SK-N-SH treated with all-trans-retinoic acid at 6 μM for 48 hours (cell line): Measurements from ENCODE around the gene MYCBP2.

ENCODE experiments used
- ATAC-seq: fragments of 200-7000 bp; cut with Tn5 transposase; 3 replicates; pipeline ENCODE4 v1.9.1; 2020; ENCODE audit warnings: mild to moderate bottlenecking, moderate library complexity
- ARNTL ChIP-seq: fragments of 450-650 bp; formaldehyde crosslinking; IDR thresholded peaks from 2 replicates; pipeline ENCODE4 v1.5.0; 2020; ENCODE audit warnings: low read depth, mild to moderate bottlenecking, moderate library complexity, borderline replicate concordance
- BACH2 ChIP-seq: fragments of 250-450 bp; sonication (Bioruptor Pico); IDR thresholded peaks from 2 replicates; pipeline ENCODE4 v1.9.0; 2021; ENCODE audit warnings: mild to moderate bottlenecking, borderline replicate concordance
- CSDC2 ChIP-seq: fragments of 250-450 bp; sonication (Bioruptor Pico); IDR thresholded peaks from 2 replicates; pipeline ENCODE4 v1.5.0; 2020; ENCODE audit warnings: mild to moderate bottlenecking, moderate library complexity
- ESRRG ChIP-seq: fragments of 250-450 bp; sonication (Bioruptor Pico); IDR thresholded peaks from 2 replicates; pipeline ENCODE4 v1.6.1; 2021; ENCODE audit warnings: mild to moderate bottlenecking
- GLIS3 ChIP-seq: fragments of 250-450 bp; sonication (Bioruptor Pico); IDR thresholded peaks from 2 replicates; pipeline ENCODE4 v1.5.0; 2020; ENCODE audit warnings: mild to moderate bottlenecking, moderate library complexity
- ISL1 ChIP-seq: fragments of 250-450 bp; sonication (Bioruptor Pico); IDR thresholded peaks from 2 replicates; pipeline ENCODE4 v2.1.2; 2022; ENCODE audit warnings: mild to moderate bottlenecking, moderate library complexity
- OSR1 ChIP-seq: fragments of 250-450 bp; sonication (Bioruptor Pico); IDR thresholded peaks from 2 replicates; pipeline ENCODE4 v1.8.0; 2022; ENCODE audit warnings: moderate library complexity, mild to moderate bottlenecking, inconsistent platforms
- PPARA ChIP-seq: fragments of 250-450 bp; sonication (Bioruptor Pico); IDR thresholded peaks from 2 replicates; pipeline ENCODE4 v1.5.0; 2020; ENCODE audit warnings: mild to moderate bottlenecking, borderline replicate concordance
- RARB ChIP-seq: fragments of 250-450 bp; sonication (Bioruptor Pico); IDR thresholded peaks from 2 replicates; pipeline ENCODE4 v1.8.0; 2021; ENCODE audit warnings: mild to moderate bottlenecking, moderate library complexity
- SNAI2 ChIP-seq: fragments of 250-450 bp; sonication (Bioruptor Pico); IDR thresholded peaks from 2 replicates; pipeline ENCODE4 v1.5.0; 2020; ENCODE audit warnings: mild to moderate bottlenecking, moderate library complexity
- TCF4 ChIP-seq: fragments of 250-450 bp; sonication (Bioruptor Pico); IDR thresholded peaks from 2 replicates; pipeline ENCODE4 v1.8.0; 2021; ENCODE audit warnings: mild to moderate bottlenecking, moderate library complexity, borderline replicate concordance
- TOX ChIP-seq: fragments of 250-450 bp; sonication (Bioruptor Pico); IDR thresholded peaks from 2 replicates; pipeline ENCODE4 v1.8.0; 2021; ENCODE audit warnings: mild to moderate bottlenecking, moderate library complexity, borderline replicate concordance
- ZC3H10 ChIP-seq: fragments of 250-450 bp; sonication (Bioruptor Pico); IDR thresholded peaks from 2 replicates; pipeline ENCODE4 v1.5.1; 2021; ENCODE audit warnings: mild to moderate bottlenecking, moderate library complexity
- ZFP3 ChIP-seq: fragments of 250-450 bp; sonication (Bioruptor Pico); IDR thresholded peaks from 2 replicates; pipeline ENCODE4 v1.5.0; 2020; ENCODE audit warnings: mild to moderate bottlenecking, moderate library complexity
- ZFP30 ChIP-seq: fragments of 450-650 bp; formaldehyde crosslinking; IDR thresholded peaks from 2 replicates; pipeline ENCODE4 v1.5.0; 2022; ENCODE audit warnings: mild to moderate bottlenecking, moderate library complexity
- ZNF565 ChIP-seq: fragments of 450-650 bp; formaldehyde crosslinking; conservative IDR thresholded peaks from 2 replicates; pipeline ENCODE4 v1.5.0; 2020; ENCODE audit warnings: low read depth, mild to moderate bottlenecking, moderate library complexity
- ZNF70 ChIP-seq: fragments of 450-650 bp; formaldehyde crosslinking; IDR thresholded peaks from 2 replicates; pipeline ENCODE4 v1.5.0; 2020; ENCODE audit warnings: mild to moderate bottlenecking, moderate library complexity
- ZNF8 ChIP-seq: fragments of 450-650 bp; formaldehyde crosslinking; IDR thresholded peaks from 2 replicates; pipeline ENCODE4 v1.5.0; 2020; ENCODE audit warnings: mild to moderate bottlenecking, moderate library complexity
- TF ChIP-seq, protein P1 (sequence below): fragments of 250-450 bp; sonication (Bioruptor Pico); IDR thresholded peaks from 2 replicates; pipeline ENCODE4 v1.8.0; 2021; ENCODE audit warnings: low read depth, mild to moderate bottlenecking, moderate library complexity, borderline replicate concordance
- TF ChIP-seq, protein P2 (sequence below): fragments of 250-450 bp; sonication (Bioruptor Pico); IDR thresholded peaks from 2 replicates; pipeline ENCODE4 v1.5.1; 2020; ENCODE audit warnings: low read depth, mild to moderate bottlenecking, moderate library complexity
- TF ChIP-seq, protein P3 (sequence below): fragments of 250-450 bp; sonication (Bioruptor Pico); IDR thresholded peaks from 2 replicates; pipeline ENCODE4 v1.8.0; 2020; ENCODE audit warnings: mild to moderate bottlenecking, moderate library complexity, borderline replicate concordance
- TF ChIP-seq, protein P4 (sequence below): fragments of 250-450 bp; sonication (Bioruptor Pico); IDR thresholded peaks from 2 replicates; pipeline ENCODE4 v1.5.1; 2021; ENCODE audit warnings: mild to moderate bottlenecking, moderate library complexity

Gene MYCBP2, protein sequence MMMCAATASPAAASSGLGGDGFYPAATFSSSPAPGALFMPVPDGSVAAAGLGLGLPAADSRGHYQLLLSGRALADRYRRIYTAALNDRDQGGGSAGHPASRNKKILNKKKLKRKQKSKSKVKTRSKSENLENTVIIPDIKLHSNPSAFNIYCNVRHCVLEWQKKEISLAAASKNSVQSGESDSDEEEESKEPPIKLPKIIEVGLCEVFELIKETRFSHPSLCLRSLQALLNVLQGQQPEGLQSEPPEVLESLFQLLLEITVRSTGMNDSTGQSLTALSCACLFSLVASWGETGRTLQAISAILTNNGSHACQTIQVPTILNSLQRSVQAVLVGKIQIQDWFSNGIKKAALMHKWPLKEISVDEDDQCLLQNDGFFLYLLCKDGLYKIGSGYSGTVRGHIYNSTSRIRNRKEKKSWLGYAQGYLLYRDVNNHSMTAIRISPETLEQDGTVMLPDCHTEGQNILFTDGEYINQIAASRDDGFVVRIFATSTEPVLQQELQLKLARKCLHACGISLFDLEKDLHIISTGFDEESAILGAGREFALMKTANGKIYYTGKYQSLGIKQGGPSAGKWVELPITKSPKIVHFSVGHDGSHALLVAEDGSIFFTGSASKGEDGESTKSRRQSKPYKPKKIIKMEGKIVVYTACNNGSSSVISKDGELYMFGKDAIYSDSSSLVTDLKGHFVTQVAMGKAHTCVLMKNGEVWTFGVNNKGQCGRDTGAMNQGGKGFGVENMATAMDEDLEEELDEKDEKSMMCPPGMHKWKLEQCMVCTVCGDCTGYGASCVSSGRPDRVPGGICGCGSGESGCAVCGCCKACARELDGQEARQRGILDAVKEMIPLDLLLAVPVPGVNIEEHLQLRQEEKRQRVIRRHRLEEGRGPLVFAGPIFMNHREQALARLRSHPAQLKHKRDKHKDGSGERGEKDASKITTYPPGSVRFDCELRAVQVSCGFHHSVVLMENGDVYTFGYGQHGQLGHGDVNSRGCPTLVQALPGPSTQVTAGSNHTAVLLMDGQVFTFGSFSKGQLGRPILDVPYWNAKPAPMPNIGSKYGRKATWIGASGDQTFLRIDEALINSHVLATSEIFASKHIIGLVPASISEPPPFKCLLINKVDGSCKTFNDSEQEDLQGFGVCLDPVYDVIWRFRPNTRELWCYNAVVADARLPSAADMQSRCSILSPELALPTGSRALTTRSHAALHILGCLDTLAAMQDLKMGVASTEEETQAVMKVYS (N-terminal part only)

DNA sequence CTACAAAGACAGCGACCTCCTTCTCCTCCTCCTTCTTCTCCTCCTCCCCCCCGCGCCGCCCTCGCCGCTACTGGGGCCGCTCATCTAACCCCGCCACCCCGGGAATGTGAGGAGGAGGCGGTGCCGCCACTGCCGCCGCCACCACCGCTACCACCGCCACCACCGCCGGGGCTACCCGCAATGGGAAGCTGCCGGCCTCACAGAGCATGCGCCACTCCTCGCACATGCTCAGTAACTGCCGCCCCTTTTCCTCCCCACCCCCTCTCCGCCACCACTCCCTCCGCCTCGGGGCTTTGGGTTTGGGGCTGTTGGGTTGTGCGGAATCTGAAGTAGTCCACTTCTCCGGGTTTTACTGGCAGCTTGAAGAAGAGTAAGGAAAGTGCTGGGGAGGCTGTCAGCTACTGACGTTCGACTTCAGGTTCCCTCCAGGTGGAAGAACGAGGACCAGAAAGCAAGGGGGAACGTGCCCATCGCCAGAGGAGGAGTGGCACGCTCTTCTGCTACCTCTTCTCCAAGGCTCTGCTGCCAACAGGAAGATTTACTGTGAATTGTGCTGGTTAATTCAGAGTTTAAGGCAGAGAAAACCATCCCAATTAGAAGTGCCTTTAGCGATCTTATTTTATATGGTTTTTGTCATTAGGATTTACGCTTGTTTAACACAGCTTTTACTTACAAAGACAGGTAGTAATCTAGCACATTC lies at the start of gene MYCBP2:
Gene MYCBP2, minus strand, starts transcription at position 190 of the 700 bp plus-strand sequence. CDS start 319 bp downstream, outside the sequence.
- TF ChIP-seq CSDC2 (CRISPR knock-in tag) (no peak), TCF4 (CRISPR knock-in tag) (peak; percentile 29; the same call in 1 of the 2 replicates)
- TF ChIP-seq, all 23 proteins: peak for 1
- peak; percentile 75 for ATAC-seq

DNA sequence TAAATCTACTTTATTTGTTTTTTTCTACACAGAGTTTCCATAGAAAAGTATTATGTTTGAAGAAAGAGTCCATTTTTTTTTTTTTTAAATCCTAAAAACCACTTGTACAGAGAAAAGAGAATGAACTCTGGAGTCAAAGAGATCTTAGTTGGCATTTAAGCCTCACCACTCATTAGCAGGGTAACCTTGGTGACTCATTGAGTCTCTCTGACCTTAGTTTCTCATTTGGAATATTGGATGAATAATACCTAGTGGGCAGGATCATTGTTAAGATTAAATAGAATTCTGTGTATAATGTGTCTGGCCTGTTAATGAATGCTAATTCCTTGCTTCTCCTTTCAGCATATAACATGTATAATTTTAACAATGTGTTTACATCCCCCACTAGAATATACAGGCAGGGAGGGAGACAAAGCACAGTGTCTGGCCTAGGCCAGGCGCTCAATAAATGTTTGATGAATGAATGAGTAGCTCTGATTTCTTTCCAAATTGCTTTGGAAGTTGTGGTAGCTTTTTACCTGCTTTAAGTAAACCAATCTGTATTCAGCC lies 48.7 kb upstream of the MYCBP2 start:
- ATAC-seq, result no peak
- TF ChIP-seq RARB (no peak), ZFP30 (CRISPR knock-in tag) (no peak), SNAI2 (CRISPR knock-in tag) (no peak), OSR1 (CRISPR knock-in tag) (no peak), ZC3H10 (CRISPR knock-in tag) (no peak)
- TF ChIP-seq, protein P1, sequence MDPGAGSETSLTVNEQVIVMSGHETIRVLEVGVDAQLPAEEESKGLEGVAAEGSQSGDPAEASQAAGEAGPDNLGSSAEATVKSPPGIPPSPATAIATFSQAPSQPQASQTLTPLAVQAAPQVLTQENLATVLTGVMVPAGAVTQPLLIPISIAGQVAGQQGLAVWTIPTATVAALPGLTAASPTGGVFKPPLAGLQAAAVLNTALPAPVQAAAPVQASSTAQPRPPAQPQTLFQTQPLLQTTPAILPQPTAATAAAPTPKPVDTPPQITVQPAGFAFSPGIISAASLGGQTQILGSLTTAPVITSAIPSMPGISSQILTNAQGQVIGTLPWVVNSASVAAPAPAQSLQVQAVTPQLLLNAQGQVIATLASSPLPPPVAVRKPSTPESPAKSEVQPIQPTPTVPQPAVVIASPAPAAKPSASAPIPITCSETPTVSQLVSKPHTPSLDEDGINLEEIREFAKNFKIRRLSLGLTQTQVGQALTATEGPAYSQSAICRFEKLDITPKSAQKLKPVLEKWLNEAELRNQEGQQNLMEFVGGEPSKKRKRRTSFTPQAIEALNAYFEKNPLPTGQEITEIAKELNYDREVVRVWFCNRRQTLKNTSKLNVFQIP (CRISPR knock-in tag), result no peak

DNA sequence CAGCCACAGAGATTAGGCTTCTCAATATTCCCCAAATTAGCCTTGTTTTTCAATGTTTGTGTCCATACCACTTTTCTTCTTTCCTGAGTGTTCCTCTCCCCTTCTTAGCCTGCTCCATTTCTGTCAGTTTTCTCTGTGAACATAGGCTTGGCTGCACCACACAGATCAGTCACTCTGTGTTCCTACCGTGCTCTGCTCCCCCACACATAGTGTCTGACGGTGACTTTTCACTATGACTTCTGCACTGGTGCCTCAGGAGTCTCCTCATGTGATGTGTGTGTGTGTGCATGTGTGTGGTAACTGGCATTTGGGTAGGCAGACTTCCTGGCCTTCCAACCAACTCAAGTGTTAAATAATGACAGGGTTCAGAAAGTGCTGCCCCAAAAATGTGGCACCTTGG lies 47.9 kb upstream of the MYCBP2 start:
- TF ChIP-seq ZFP30 (CRISPR knock-in tag) (no peak), ESRRG (CRISPR knock-in tag) (no peak), RARB (no peak), SNAI2 (CRISPR knock-in tag) (no peak), PPARA (CRISPR knock-in tag) (no peak), ISL1 (CRISPR knock-in tag) (no peak), GLIS3 (no peak), ZFP3 (no peak), BACH2 (CRISPR knock-in tag) (no peak), CSDC2 (CRISPR knock-in tag) (no peak), ZNF8 (no peak), TCF4 (CRISPR knock-in tag) (no peak), TOX (CRISPR knock-in tag) (no peak), ZNF70 (no peak), ZNF565 (CRISPR knock-in tag) (no peak), ARNTL (CRISPR knock-in tag) (no peak)
- TF ChIP-seq, protein P1 (CRISPR knock-in tag), result no peak
- TF ChIP-seq, protein P2, sequence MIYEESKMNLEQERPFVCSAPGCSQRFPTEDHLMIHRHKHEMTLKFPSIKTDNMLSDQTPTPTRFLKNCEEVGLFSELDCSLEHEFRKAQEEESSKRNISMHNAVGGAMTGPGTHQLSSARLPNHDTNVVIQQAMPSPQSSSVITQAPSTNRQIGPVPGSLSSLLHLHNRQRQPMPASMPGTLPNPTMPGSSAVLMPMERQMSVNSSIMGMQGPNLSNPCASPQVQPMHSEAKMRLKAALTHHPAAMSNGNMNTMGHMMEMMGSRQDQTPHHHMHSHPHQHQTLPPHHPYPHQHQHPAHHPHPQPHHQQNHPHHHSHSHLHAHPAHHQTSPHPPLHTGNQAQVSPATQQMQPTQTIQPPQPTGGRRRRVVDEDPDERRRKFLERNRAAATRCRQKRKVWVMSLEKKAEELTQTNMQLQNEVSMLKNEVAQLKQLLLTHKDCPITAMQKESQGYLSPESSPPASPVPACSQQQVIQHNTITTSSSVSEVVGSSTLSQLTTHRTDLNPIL (CRISPR knock-in tag), result no peak
- TF ChIP-seq, protein P3, sequence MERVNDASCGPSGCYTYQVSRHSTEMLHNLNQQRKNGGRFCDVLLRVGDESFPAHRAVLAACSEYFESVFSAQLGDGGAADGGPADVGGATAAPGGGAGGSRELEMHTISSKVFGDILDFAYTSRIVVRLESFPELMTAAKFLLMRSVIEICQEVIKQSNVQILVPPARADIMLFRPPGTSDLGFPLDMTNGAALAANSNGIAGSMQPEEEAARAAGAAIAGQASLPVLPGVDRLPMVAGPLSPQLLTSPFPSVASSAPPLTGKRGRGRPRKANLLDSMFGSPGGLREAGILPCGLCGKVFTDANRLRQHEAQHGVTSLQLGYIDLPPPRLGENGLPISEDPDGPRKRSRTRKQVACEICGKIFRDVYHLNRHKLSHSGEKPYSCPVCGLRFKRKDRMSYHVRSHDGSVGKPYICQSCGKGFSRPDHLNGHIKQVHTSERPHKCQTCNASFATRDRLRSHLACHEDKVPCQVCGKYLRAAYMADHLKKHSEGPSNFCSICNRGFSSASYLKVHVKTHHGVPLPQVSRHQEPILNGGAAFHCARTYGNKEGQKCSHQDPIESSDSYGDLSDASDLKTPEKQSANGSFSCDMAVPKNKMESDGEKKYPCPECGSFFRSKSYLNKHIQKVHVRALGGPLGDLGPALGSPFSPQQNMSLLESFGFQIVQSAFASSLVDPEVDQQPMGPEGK (CRISPR knock-in tag), result no peak
- TF ChIP-seq, protein P4, sequence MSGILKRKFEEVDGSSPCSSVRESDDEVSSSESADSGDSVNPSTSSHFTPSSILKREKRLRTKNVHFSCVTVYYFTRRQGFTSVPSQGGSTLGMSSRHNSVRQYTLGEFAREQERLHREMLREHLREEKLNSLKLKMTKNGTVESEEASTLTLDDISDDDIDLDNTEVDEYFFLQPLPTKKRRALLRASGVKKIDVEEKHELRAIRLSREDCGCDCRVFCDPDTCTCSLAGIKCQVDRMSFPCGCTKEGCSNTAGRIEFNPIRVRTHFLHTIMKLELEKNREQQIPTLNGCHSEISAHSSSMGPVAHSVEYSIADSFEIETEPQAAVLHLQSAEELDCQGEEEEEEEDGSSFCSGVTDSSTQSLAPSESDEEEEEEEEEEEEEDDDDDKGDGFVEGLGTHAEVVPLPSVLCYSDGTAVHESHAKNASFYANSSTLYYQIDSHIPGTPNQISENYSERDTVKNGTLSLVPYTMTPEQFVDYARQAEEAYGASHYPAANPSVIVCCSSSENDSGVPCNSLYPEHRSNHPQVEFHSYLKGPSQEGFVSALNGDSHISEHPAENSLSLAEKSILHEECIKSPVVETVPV, result no peak
- ATAC-seq, result no peak
